Tibial nerve (tissue), 4 donors: ENCODE measurements around the gene NID2.

Experiments used
- CTCF ChIP-seq, 5 experiments: fragments of 200-600 bp in 3 of 5; fragments of 450-650 bp in 2 of 5; sonication (generic) in 3 of 5; IDR thresholded peaks; one replicate each; pipeline ENCODE4 v1.5.1; 2016 to 2019; ENCODE audit warnings: antibody characterized with exemption in 5 of 5, mild to moderate bottlenecking in 3 of 5, moderate library complexity in 2 of 5
- EP300 ChIP-seq, 2 donors: sonication (generic); formaldehyde crosslinking; IDR thresholded peaks; one replicate each; pipeline ENCODE4 v1.6.1; 2017; ENCODE audit warnings: antibody characterized with exemption in 2 of 2, mild to moderate bottlenecking in 1 of 2
- POLR2A ChIP-seq, 2 donors: fragments of 450-650 bp; IDR thresholded peaks; one replicate each; pipeline ENCODE4 v1.6.1; 2017; ENCODE audit warnings: antibody characterized with exemption in 2 of 2, mild to moderate bottlenecking in 2 of 2, moderate library complexity in 2 of 2

- TF ChIP-seq CTCF (IDR thresholded peaks at IDR 0.05) (no peak), EP300 (IDR thresholded peaks at IDR 0.05) (no peak), POLR2A (IDR thresholded peaks at IDR 0.05) (no peak)
Measured at GRCh38 chr14:51969852-51970540, 98.9 kb downstream of the NID2 start.
